GM18909 (cell line): ENCODE data around the gene XNDC1N.
"Not testable (repeated sequence)": the region's sequence is repeated elsewhere in the genome, so short reads cannot be mapped to it uniquely, and the experiment has no call there.

Experiments used
- ATAC-seq: cut with Tn5 transposase; IDR thresholded peaks from one replicate; pipeline ENCODE4 v1.9.1; 2021; ENCODE audit warnings: mild to moderate bottlenecking; ENCODE audit not compliant: unreplicated experiment, poor library complexity

XNDC1N gene

GRCh38 chr11:71933141-71933933, 4.9 kb upstream of the XNDC1N start:
- ATAC-seq = no peak

- no peak for ATAC-seq
Observed at GRCh38 chr11:71931245-71931602, 2.8 kb upstream of the XNDC1N start.

GRCh38 chr11:71930556-71931244, 2.3 kb upstream of the XNDC1N start:
- no peak for ATAC-seq

GRCh38 chr11:71929491-71929890, 1.1 kb upstream of the XNDC1N start:
- ATAC-seq = no peak

DNA sequence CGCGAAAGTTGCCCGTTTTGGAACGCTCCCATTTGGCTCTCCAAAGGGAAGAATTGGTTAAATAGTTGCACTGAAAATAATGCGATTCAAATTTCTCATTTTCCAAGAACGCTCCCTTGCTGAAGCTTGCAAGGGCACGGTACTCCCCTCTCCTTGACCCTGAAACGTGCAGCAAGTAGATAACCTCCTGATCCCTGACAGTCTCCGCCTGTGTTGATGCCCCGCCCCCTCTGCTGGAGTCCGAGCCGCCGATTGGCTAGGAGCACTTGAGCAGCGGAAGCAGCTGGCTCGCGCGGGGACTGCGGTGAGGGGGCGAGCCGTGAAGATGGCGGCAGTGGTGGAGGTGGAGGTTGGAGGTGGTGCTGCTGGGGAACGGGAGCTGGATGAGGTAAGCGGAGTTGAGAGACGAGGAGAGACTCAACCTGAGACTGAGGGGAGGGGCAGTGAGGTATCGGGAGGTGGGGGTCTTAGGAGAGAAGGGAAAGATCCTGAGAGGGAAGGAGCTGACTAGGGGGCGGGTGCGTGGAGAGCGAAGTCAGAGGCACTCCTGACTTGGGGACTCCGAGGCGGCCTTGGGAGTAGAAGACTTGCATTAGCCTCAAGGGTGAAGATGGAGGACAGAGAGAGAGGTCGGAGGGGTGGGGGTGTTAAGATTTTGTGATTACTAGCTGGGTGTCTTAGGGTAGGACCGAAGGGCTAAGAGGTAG, 496 bp upstream of the XNDC1N start, which contains the start of gene RNF121:
TSS of gene RNF121 (plus strand) at position 310 of the 707 bp plus-strand sequence. CDS start at position 326, 16 bp downstream.
- peak; percentile 84 for ATAC-seq

GRCh38 chr11:71917646-71918140, 10.7 kb downstream of the XNDC1N start:
- ATAC-seq = no peak

GRCh38 chr11:71914617-71915189, 13.7 kb downstream of the XNDC1N start:
- no peak for ATAC-seq

- ATAC-seq = no peak
Observed at GRCh38 chr11:71913756-71914526, 14.5 kb downstream of the XNDC1N start.

- not testable (repeated sequence) for ATAC-seq
Observed at GRCh38 chr11:71911986-71912340, 16.4 kb downstream of the XNDC1N start.

DNA sequence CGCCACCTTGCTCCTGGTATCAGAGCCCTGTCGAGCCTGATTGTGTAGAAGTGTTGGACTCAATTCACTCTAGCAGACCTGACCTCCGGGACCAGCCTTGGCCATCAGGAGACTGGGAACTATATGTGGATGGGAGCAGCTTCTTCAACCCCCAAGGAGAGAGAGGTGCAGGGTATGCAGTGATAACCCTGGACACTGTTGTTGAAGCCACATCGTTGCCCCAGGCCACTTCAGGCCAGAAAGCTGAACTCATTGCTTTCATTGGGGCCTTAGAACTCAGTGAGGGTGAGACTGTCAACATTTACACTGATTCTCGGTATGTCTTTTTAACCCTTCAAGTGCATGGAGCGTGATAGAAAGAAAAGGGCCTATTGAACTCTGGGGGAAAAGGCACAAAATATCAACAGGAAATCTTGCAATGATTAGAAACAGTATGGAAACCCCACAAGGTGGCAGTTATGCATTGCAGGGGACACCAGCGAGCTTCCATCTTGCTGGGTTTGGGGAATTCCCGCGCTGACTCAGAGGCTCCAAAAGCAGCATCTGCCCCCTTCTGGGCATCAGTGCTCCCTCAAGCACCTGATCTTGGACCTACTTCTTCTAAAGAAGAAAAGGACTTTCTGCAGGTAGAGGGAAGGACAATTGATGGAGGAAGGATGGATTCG, 16.9 kb downstream of the XNDC1N start:
- ATAC-seq = not testable (repeated sequence)

DNA sequence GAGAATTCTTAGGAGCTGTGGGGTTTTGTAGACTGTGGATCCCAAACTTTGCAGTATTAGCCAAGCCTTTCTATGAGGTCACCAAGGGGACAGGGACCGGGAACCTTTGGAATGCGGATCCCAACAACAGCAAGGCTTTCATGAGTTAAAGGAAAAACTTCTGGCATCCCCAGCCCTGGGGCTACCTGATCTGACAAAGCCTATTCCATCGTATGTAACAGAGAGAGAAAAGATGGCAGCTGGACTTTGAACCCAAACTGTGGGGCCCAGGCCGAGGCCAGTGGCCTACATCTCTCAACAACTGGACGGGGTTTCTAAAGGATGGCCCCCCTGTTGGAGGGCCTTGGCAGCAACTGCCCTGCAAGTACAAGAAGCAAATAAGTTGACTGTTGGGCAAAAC, 17.6 kb downstream of the XNDC1N start:
- not testable (repeated sequence) for ATAC-seq

GRCh38 chr11:71908218-71908617, 20.2 kb downstream of the XNDC1N start:
- no peak for ATAC-seq

DNA sequence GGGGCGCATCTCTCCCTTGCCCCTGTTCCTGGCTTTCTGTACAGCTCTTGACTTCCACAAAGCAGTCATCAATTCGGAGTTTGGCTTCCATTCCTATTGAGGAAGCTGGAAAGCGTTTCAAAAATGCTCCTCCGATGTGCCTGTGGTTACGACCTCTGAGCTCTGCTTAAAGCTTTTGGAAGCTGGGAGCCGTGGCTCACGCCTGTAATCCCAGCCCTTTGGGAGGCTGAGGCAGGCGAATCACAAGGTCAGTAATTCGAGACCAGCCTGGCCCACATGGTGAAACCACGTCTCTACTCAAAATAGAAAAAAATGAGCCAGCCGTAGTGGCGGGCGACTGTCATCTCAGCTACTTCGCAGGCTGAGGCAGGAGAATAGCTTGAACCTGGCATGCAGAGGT, 27.3 kb downstream of the XNDC1N start:
- ATAC-seq = not testable (repeated sequence)

GRCh38 chr11:71895961-71896360, 32.4 kb downstream of the XNDC1N start:
- no peak for ATAC-seq

DNA sequence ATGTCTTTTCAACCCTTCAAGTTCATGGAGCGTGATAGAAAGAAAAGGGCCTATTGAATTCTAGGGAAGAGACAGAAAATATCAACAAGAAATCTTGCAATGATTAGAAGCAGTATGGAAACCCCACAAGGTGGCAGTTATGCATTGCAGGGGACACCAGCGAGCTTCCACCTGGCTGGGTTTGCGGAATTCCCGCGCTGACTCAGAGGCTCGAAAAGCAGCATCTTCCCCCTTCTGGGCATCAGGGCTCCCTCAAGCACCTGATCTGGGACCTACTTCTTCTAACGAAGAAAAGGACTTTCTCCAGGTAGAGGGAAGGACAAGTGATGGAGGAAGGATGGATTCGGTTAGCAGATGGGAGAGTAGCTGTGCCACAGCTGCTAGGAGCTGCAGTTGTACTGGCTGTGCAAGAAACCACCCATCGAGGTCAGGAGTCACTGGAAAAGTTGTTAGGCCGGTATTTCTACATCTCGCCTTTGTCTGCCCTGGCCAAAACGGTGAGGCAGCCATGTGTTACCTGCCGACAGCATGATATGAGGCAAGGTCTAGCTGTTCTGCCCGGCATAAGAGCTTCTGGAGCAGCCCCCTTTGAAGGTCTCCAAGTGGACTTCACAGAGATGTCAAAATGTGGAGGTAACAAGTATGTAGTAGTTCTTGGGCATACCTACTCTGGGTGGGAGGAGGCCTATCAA, 39.1 kb downstream of the XNDC1N start:
- ATAC-seq = not testable (repeated sequence)

DNA sequence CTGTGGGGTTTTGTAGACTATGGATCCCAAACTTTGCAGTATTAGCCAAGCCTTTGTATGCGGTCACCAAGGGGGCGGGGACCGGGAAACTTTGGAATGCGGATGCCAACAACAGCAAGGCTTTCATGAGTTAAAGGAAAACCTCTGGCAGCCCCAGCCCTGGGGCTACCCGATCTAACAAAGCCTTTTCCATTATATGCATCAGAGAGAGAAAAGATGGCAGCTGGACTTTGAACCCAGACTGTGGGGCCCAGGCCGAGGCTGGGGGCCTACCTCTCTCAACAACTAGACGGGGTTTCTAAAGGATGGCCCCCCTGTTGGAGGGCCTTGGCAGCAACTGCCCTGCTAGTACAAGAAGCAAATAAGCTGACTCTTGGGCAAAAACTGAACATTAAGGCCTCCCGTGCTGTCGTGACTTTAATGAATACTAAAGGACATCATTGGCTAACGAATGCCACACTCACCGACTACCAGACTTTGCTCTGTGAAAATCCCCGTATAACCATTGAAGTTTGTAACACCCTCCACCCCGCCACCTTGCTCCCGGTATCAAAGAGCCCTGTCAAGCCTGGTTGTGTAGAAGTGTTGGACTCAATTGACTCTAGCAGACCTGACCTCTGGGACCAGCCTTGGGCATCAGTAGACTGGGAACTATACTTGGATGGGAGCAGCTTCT, 39.9 kb downstream of the XNDC1N start:
- ATAC-seq = not testable (repeated sequence)

GRCh38 chr11:71885806-71886205, 42.6 kb downstream of the XNDC1N start:
- ATAC-seq = not testable (repeated sequence)
